Duodenal mucosa (tissue), 2 donors: Measurements from ENCODE around the gene ARHGAP22.

Experiments used
- H3K27ac ChIP-seq: one replicate; pipeline ENCODE4 v1.7.0; 2013; ENCODE audit warnings: low read depth, low read length
- H3K27me3 ChIP-seq, 2 donors: one replicate each; pipeline ENCODE4 v1.7.0; 2013; ENCODE audit warnings: low read length in 2 of 2, control low read depth in 1 of 2; ENCODE audit not compliant: insufficient read depth in 2 of 2, control insufficient read depth in 1 of 2
- H3K36me3 ChIP-seq, 2 donors: one replicate each; pipeline ENCODE4 v1.7.0; 2013; ENCODE audit warnings: low read length in 2 of 2, control low read depth in 1 of 2; ENCODE audit not compliant: insufficient read depth in 2 of 2, control insufficient read depth in 1 of 2
- H3K4me1 ChIP-seq, 2 donors: one replicate each; pipeline ENCODE4 v1.7.0; 2013; ENCODE audit warnings: low read length in 2 of 2, control low read depth in 1 of 2; ENCODE audit not compliant: insufficient read depth in 2 of 2, control insufficient read depth in 1 of 2
- H3K4me3 ChIP-seq, 2 donors: one replicate each; pipeline ENCODE4 v1.7.0; 2013; ENCODE audit warnings: low read length in 2 of 2, low read depth in 1 of 2
- H3K9ac ChIP-seq, 2 donors: one replicate each; pipeline ENCODE4 v1.7.0; 2013; ENCODE audit warnings: low read length in 2 of 2, low read depth in 1 of 2
- H3K9me3 ChIP-seq, 2 donors: one replicate each; pipeline ENCODE4 v1.7.0; 2013; ENCODE audit warnings: low read length in 2 of 2, control low read depth in 1 of 2; ENCODE audit not compliant: control insufficient read depth in 1 of 2

The ARHGAP22 gene

GRCh38 chr10:48399551-48399950, 205.3 kb downstream of the ARHGAP22 start:
- Histone ChIP-seq H3K9ac (no peak overlapping the region), H3K27ac (no peak overlapping the region), H3K4me1 (no peaks in the 10 kb centered on the region), H3K4me3 (no peak overlapping the region), H3K9me3 (no peaks in the 10 kb centered on the region), H3K27me3 (no peaks in the 10 kb centered on the region), H3K36me3 (no peaks in the 10 kb centered on the region)

- Histone ChIP-seq H3K9me3 (no peaks in the 10 kb centered on the region), H3K4me3 (no peak overlapping the region), H3K27ac (no peak overlapping the region), H3K36me3 (no peaks in the 10 kb centered on the region), H3K9ac (no peak overlapping the region), H3K4me1 (no peaks in the 10 kb centered on the region), H3K27me3 (no peaks in the 10 kb centered on the region)
Observed at GRCh38 chr10:48399056-48399541, 205.8 kb downstream of the ARHGAP22 start.

- Histone ChIP-seq H3K4me3 (no peak overlapping the region), H3K27me3 (no peaks in the 10 kb centered on the region), H3K9me3 (no peaks in the 10 kb centered on the region), H3K36me3 (no peaks in the 10 kb centered on the region), H3K27ac (no peak overlapping the region), H3K9ac (no peak overlapping the region), H3K4me1 (no peaks in the 10 kb centered on the region)
Observed at GRCh38 chr10:48398261-48398660, 206.6 kb downstream of the ARHGAP22 start.
